ENCODE data around the gene GCFC2. TPM values are rescaled to one million over a fixed set of nuclear protein-coding genes. Genes with fewer than 3 reads are reported as not detected.

GCFC2 gene
- total RNA-seq, 1 experiment from 2014 or later = 18.3 TPM

DNA sequence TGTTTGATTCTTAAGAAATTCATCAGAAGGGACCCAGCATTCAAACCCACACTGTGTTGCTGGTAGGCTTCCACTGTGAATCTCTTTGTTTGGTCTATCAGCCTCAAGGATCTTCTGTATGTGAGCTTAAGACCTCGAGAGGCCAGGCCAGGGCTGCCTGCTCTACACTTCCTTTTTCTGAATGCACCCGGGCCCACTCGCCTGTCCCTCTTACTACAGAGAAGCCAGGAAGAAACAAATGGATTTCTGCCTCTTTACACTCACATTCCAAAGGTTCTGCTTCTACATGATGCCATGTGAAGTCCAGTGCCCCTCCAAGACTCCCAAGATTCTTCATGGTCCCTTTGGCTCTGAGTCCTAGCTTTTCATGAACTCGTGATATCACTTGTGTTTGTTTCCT lies 89.5 kb downstream of the GCFC2 start:
- Mint-ChIP-seq H3K9me3 (peaks cover 0 to 8% of the 10 kb centered on the region in 2 experiments; a peak in 2 of 5 replicates), H3K27me3 (ENCODE audit: low read depth) (peaks cover 6% of the 10 kb centered on the region), H3K4me3 (no peak overlapping the region), H3K27ac (no peak overlapping the region), H3K4me1 (no peaks in the 10 kb centered on the region), H3K36me3 (ENCODE audit: insufficient read depth in 1 of 3, low read depth in 3 of 3) (no peaks in the 10 kb centered on the region; a peak in 1 of 7 replicates)
- Histone ChIP-seq H2BK5ac (ENCODE audit: insufficient read length, low read length) (no peak overlapping the region), H4K5ac (ENCODE audit: insufficient read length, low read depth, low read length) (no peak overlapping the region), H3T11ph (ENCODE audit: low read length) (no peak overlapping the region), H3K79me1 (ENCODE audit: insufficient read depth, low read depth, low read length, poor library complexity, severe bottlenecking) (no peaks in the 10 kb centered on the region), H3K23me2 (ENCODE audit: insufficient read length, low read depth, low read length, poor library complexity, severe bottlenecking) (no peaks in the 10 kb centered on the region), H3K14ac (ENCODE audit: insufficient read depth, low read length) (no peak overlapping the region), H3K9ac (ENCODE audit: extremely low read depth, insufficient read length, low read length) (no peak overlapping the region), H2AK5ac (ENCODE audit: insufficient read length, low read length) (no peak overlapping the region), H3K18ac (ENCODE audit: insufficient read length, low read depth, low read length) (no peak overlapping the region), H2BK120ac (ENCODE audit: low read depth, low read length, poor library complexity, severe bottlenecking) (no peak overlapping the region), H3K56ac (ENCODE audit: insufficient read length, low read depth, low read length) (no peak overlapping the region), H2BK12ac (ENCODE audit: insufficient read length, low read depth, low read length) (no peak overlapping the region), H3K79me2 (ENCODE audit: insufficient read depth, low read length) (no peaks in the 10 kb centered on the region), H3K4ac (ENCODE audit: low read depth, low read length) (no peak overlapping the region), H3K4me2 (ENCODE audit: insufficient read depth, insufficient read length, low read length) (no peak overlapping the region), H3K27me3 (ENCODE audit: insufficient read depth, low read length) (no peaks in the 10 kb centered on the region), H3K27ac (ENCODE audit: insufficient read length, low read depth, low read length) (no peak overlapping the region), H3K4me1 (ENCODE audit: insufficient read depth, low read length) (no peaks in the 10 kb centered on the region), H4K91ac (ENCODE audit: insufficient read length, low read depth, low read length) (no peak overlapping the region), H2BK20ac (ENCODE audit: low read depth, low read length, poor library complexity, severe bottlenecking) (no peak overlapping the region), H3K9me3 (ENCODE audit: control insufficient read depth, low read depth, low read length) (no peaks in the 10 kb centered on the region), H2AFZ (ENCODE audit: low read length) (no peak overlapping the region), H3K23ac (ENCODE audit: insufficient read length, low read depth, low read length) (no peak overlapping the region), H4K8ac (replicated peaks; ENCODE audit: insufficient read length, low read depth, low read length) (no peak overlapping the region), H4K20me1 (ENCODE audit: control insufficient read depth, insufficient read depth, insufficient read length) (no peaks in the 10 kb centered on the region), H2BK15ac (ENCODE audit: low read depth, low read length) (no peak overlapping the region)
- no CpG with 5 or more reads among the region's 4 CpGs for WGBS (ENCODE audit: extremely low coverage, insufficient read length, low lambda C conversion rate)
- no peak for DNase-seq
- TF ChIP-seq, protein P1, sequence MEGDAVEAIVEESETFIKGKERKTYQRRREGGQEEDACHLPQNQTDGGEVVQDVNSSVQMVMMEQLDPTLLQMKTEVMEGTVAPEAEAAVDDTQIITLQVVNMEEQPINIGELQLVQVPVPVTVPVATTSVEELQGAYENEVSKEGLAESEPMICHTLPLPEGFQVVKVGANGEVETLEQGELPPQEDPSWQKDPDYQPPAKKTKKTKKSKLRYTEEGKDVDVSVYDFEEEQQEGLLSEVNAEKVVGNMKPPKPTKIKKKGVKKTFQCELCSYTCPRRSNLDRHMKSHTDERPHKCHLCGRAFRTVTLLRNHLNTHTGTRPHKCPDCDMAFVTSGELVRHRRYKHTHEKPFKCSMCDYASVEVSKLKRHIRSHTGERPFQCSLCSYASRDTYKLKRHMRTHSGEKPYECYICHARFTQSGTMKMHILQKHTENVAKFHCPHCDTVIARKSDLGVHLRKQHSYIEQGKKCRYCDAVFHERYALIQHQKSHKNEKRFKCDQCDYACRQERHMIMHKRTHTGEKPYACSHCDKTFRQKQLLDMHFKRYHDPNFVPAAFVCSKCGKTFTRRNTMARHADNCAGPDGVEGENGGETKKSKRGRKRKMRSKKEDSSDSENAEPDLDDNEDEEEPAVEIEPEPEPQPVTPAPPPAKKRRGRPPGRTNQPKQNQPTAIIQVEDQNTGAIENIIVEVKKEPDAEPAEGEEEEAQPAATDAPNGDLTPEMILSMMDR (conservative IDR thresholded peaks at IDR 0.05) = no peak
